ENCODE results near the gene ANXA10. TPM values are rescaled to one million over a fixed set of nuclear protein-coding genes. Genes with fewer than 3 reads are reported as not detected.

The ANXA10 gene
- total RNA-seq, 1 donor: under 0.01 TPM

DNA sequence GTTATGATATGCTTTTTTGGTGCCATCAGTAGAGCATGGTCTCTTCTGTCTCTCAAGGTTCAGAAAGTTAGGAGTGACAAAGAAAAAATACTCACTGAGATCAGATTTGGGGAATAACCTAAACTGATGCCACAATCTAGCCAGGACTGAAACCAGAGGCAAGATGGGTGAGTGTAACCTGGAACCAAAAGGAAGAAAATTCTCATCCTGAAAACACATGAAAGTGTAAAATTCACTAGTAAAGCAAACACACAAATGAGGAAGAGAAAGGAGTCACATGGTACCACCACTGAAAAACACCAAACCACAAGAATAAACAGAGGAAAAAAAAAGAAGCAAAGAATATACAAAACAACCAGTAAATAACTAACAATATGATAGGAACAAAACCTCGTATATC lies 96.4 kb downstream of the ANXA10 start:
- no peak for DNase-seq (ENCODE audit: low read depth)
- no peak for TF ChIP-seq CTCF (IDR thresholded peaks at IDR 0.05; ENCODE audit: insufficient read depth, low read depth, low read length)
- H3K4me3 ChIP-seq (ENCODE audit: low read depth, low read length): no peak overlapping the region

DNA sequence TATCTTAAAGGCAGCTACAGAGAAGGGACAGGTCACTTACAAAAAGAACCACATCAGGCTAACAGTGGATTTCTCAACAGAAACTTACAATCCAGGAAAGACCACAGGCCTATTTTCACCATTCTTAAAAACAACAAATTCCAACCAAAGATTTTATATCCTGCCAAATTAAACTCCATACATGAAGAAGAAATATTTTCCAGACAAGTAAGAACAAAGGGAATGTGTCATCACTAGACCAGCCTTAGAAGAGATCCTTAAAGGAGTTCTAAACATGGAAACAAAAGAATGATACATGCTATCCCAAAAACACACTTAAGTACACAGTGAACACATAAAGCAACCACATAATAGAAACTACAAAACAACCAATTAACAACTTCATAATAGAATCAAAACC lies 105.6 kb downstream of the ANXA10 start:
- TF ChIP-seq CTCF (IDR thresholded peaks at IDR 0.05; ENCODE audit: insufficient read depth, low read depth, low read length): no peak
- no peak for DNase-seq (ENCODE audit: low read depth)
- no peak overlapping the region for H3K4me3 ChIP-seq (ENCODE audit: low read depth, low read length)

DNA sequence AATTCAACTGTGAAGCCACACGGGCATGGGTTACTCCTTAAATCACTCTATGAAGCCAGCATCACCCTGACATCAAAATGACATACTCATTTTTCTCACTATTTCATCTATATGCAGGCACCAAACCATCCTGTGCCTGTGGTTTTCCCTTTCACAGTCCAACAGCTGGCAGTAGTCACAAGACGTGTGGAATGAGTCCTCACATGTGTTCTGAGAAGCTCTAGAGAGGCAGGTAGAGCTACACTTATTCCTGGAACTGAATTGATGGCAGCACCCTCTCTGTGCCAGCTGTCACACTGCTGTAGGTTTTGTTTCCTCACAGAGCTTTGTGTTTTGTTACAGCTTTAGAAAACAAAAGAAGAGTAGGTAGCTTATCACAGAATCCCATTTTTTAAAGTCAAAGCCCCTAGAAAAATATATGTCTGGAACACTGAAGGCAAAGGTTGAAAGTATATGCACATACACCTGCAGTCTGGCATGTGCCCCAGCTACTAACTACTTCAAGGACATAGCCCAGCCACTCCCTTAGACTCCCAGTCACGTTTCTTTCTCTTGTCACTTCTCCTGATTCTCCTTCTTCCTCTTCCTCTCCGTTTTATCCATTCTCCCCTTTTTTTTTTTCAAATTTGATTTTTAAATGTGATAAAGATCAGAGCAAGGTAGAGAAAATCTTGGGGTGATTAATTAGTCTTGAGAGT lies 107.1 kb downstream of the ANXA10 start:
- DNase-seq (ENCODE audit: low read depth): no peak
- no peak overlapping the region for H3K4me3 ChIP-seq (ENCODE audit: low read depth, low read length)
- no peak for TF ChIP-seq CTCF (IDR thresholded peaks at IDR 0.05; ENCODE audit: insufficient read depth, low read depth, low read length)

GRCh38 chr4:168200685-168201084 lies 108.3 kb downstream of the ANXA10 start:
- no peak for DNase-seq (ENCODE audit: low read depth)
- no peak for TF ChIP-seq CTCF (IDR thresholded peaks at IDR 0.05; ENCODE audit: insufficient read depth, low read depth, low read length)
- no peak overlapping the region for H3K4me3 ChIP-seq (ENCODE audit: low read depth, low read length)

DNA sequence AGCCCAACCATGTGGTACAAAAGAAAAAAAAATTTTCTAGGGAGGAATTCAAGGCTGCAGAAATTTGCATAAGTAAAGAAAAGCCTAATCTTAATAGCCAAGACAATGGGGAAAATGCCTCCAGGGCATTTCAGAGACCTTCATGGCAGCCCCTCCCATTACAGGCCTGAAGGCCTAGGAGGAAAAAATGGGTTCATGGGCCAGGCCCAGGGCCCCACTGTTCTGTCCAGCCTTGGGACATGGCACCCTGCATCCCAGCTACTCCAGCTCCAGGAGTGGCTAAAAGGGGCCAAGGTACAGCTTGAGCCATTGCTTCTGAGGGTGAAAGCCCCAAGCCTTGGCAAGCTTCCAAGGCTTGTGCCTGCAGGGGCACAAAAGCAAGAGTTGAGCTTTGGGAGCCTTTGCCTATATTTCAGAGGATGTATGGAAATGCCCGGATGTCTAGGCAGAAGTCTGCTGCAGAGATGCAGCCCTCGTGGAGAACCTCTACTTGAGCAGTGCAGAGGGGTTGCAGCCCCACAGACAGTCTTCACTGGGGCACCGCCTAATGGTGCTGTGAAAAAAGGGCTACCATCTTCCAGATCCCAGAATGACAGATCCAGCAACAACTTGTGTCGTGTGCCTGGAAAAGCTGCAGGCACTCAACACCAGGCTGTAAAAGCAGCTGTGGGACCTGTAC lies 111.0 kb downstream of the ANXA10 start:
- DNase-seq (ENCODE audit: low read depth): no peak
- no peak overlapping the region for H3K4me3 ChIP-seq (ENCODE audit: low read depth, low read length)
- no peak for TF ChIP-seq CTCF (IDR thresholded peaks at IDR 0.05; ENCODE audit: insufficient read depth, low read depth, low read length)

DNA sequence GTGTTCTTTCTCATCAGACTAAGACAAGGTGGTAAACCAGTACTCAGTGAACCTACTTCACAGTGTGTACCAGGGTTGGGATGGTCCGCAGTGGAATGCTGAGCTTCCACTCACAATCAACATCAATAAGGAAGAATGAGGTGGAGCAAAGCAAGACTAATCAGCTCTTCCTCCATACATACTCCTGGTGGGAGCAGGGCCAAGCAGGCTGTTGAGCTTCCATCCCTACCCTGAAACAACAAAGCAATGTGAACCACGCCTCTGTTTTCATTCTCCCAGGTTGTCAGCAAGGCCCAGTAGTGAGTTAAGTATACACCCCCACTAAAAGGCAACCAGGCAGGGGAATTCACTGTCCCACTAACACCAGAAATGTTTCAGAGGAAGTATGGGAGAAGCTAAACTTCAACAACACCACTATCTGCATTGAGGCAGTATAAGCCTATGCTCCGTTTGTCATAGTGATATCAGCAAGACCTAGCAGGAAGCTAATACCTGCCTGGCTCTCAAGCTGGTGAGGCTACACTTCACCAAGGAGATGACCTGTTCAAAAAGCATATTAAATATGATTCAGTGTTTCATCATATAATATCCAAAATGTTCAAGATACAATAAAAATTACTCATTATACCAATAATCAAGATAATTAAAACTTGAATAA lies 116.7 kb downstream of the ANXA10 start:
- no peak overlapping the region for H3K4me3 ChIP-seq (ENCODE audit: low read depth, low read length)
- no peak for TF ChIP-seq CTCF (IDR thresholded peaks at IDR 0.05; ENCODE audit: insufficient read depth, low read depth, low read length)
- DNase-seq (ENCODE audit: low read depth): no peak
